ENCODE measurements around the gene NTNG1.

NTNG1 gene

GRCh38 chr1:107132780-107133179 lies 8.1 kb upstream of the NTNG1 start:
- DNase-seq (ENCODE audit: low read depth), result no peak
- TF ChIP-seq CTCF (conservative IDR thresholded peaks at IDR 0.05; ENCODE audit: low read depth, low read length), result no peak
- H3K4me3 ChIP-seq (ENCODE audit: low read length), result no peak overlapping the region

DNA sequence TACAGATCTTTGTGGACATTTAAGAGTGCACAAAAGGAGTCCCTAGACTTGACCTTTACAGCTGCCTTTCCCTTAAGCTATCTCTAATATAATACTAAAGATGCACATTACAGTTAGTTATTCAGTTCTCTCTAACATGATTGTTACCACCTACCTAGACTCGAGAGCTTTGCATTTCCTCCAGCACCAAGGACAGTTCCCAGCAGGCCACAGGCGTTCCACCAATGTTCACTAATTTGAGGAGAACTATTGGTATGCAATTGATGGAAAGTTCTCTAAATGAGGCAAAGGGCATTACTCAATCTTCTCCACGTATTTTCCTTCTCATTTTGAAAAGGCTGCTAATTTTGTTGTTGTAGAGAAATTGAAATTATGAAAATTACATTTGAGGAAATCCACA lies 5.4 kb upstream of the NTNG1 start:
- no peak for DNase-seq (ENCODE audit: low read depth)
- H3K4me3 ChIP-seq (ENCODE audit: low read length), result no peak overlapping the region
- no peak for TF ChIP-seq CTCF (conservative IDR thresholded peaks at IDR 0.05; ENCODE audit: low read depth, low read length)

GRCh38 chr1:107138166-107138565 lies 2.7 kb upstream of the NTNG1 start:
- no peak for DNase-seq (ENCODE audit: low read depth)

DNA sequence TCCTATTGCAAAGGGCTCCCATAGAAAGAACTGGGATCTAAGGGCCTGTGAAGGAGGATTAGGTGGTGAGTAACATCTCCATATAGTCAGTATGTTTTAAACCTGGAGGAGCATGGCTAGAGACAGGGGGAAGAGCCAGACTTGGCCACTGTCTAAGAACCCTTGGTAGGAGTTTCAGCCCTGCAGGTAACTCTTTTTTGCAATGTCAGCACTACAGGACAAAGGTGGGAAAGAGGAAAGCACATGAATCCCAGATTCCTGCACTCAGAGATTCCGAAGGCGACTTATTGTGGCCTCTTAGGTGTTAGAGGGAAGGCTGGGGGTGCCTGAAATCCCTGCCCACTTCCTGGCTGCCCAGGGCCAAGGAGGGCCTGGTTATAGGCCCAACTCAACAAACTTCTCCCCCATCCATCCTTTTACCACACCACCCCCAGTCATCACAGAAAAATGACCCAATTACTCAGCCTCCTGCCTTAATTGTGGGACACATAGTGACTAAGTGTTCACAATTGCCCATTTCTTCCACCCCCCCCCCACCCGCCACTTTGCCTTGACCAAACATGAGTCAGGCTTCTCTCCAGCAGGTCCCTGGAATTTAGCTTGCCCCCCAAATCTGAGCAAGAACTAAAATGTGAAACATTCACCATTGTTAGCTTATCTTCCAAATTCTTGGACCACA lies 1.9 kb upstream of the NTNG1 start:
- TF ChIP-seq CTCF (conservative IDR thresholded peaks at IDR 0.05; ENCODE audit: low read depth, low read length), result no peak
- H3K4me3 ChIP-seq (ENCODE audit: low read length), result no peak overlapping the region
- DNase-seq (ENCODE audit: low read depth), result no peak

More at GRCh38 chr1:107138166-107138565, 2.7 kb upstream of the NTNG1 start:
- no peak for TF ChIP-seq CTCF (conservative IDR thresholded peaks at IDR 0.05; ENCODE audit: low read depth, low read length)
- no peak overlapping the region for H3K4me3 ChIP-seq (ENCODE audit: low read length)

- DNase-seq (ENCODE audit: low read depth), result no peak
- H3K4me3 ChIP-seq (ENCODE audit: low read length), result peak overlapping the region; percentile 71
- TF ChIP-seq CTCF (conservative IDR thresholded peaks at IDR 0.05; ENCODE audit: low read depth, low read length), result no peak
Measured at GRCh38 chr1:107139833-107140702, 771 bp upstream of the NTNG1 start.

GRCh38 chr1:107141491-107142126 lies 770 bp downstream of the NTNG1 start:
- H3K4me3 ChIP-seq (ENCODE audit: low read length), result peak overlapping the region; percentile 65
- no peak for DNase-seq (ENCODE audit: low read depth)
- TF ChIP-seq CTCF (conservative IDR thresholded peaks at IDR 0.05; ENCODE audit: low read depth, low read length), result no peak

Data from retinal pigment epithelial cell (primary cell).